ENCODE measurements around the gene USP48.

Gene USP48

GRCh38 chr1:21763694-21764419 lies 19.1 kb downstream of the USP48 start:
- TF ChIP-seq ZBTB7A (IDR thresholded peaks at IDR 0.05; ENCODE audit: low read depth): no peak
- TF ChIP-seq NFIC (IDR thresholded peaks at IDR 0.05): no peak
- no peak for TF ChIP-seq TAF1 (IDR thresholded peaks at IDR 0.05; ENCODE audit: low read depth)
- TF ChIP-seq RAD21 (IDR thresholded peaks at IDR 0.05; ENCODE audit: low read depth): no peak
- no peak for TF ChIP-seq YY1 (IDR thresholded peaks at IDR 0.05; ENCODE audit: low read depth)

GRCh38 chr1:21763236-21763635 lies 19.7 kb downstream of the USP48 start:
- TF ChIP-seq EP300 (IDR thresholded peaks at IDR 0.05; ENCODE audit: borderline replicate concordance) (no peak), TAF1 (IDR thresholded peaks at IDR 0.05; ENCODE audit: low read depth) (no peak), EGR1 (IDR thresholded peaks at IDR 0.05) (no peak), FOXM1 (IDR thresholded peaks at IDR 0.05; ENCODE audit: borderline replicate concordance, low read depth) (no peak), CEBPB (IDR thresholded peaks at IDR 0.05) (no peak), RAD21 (IDR thresholded peaks at IDR 0.05; ENCODE audit: low read depth) (no peak), TCF12 (IDR thresholded peaks at IDR 0.05; ENCODE audit: low read depth) (no peak), REST (IDR thresholded peaks at IDR 0.05; ENCODE audit: low read depth) (no peak), TEAD4 (IDR thresholded peaks at IDR 0.05) (no peak), USF1 (IDR thresholded peaks at IDR 0.05) (no peak), YY1 (IDR thresholded peaks at IDR 0.05; ENCODE audit: low read depth) (no peak), NFIC (IDR thresholded peaks at IDR 0.05) (no peak), CREB1 (IDR thresholded peaks at IDR 0.05; ENCODE audit: low read depth) (no peak), ZBTB7A (IDR thresholded peaks at IDR 0.05; ENCODE audit: low read depth) (no peak), MAX (IDR thresholded peaks at IDR 0.05) (no peak)

GRCh38 chr1:21762022-21762404 lies 20.9 kb downstream of the USP48 start:
- TF ChIP-seq TCF12 (IDR thresholded peaks at IDR 0.05; ENCODE audit: low read depth): no peak
- no peak for TF ChIP-seq EGR1 (IDR thresholded peaks at IDR 0.05)
- no peak for TF ChIP-seq FOXM1 (IDR thresholded peaks at IDR 0.05; ENCODE audit: borderline replicate concordance, low read depth)
- TF ChIP-seq MAX (IDR thresholded peaks at IDR 0.05): no peak
- no peak for TF ChIP-seq REST (IDR thresholded peaks at IDR 0.05; ENCODE audit: low read depth)
- no peak for TF ChIP-seq RAD21 (IDR thresholded peaks at IDR 0.05; ENCODE audit: low read depth)
- no peak for TF ChIP-seq EP300 (IDR thresholded peaks at IDR 0.05; ENCODE audit: borderline replicate concordance)
- no peak for TF ChIP-seq USF1 (IDR thresholded peaks at IDR 0.05)
- TF ChIP-seq CREB1 (IDR thresholded peaks at IDR 0.05; ENCODE audit: low read depth): no peak
- TF ChIP-seq YY1 (IDR thresholded peaks at IDR 0.05; ENCODE audit: low read depth): no peak
- no peak for TF ChIP-seq CEBPB (IDR thresholded peaks at IDR 0.05)
- TF ChIP-seq TEAD4 (IDR thresholded peaks at IDR 0.05): no peak
- TF ChIP-seq NFIC (IDR thresholded peaks at IDR 0.05): no peak
- no peak for TF ChIP-seq ZBTB7A (IDR thresholded peaks at IDR 0.05; ENCODE audit: low read depth)
- TF ChIP-seq TAF1 (IDR thresholded peaks at IDR 0.05; ENCODE audit: low read depth): no peak

- no peak for TF ChIP-seq CREB1 (IDR thresholded peaks at IDR 0.05; ENCODE audit: low read depth)
- no peak for TF ChIP-seq TCF12 (IDR thresholded peaks at IDR 0.05; ENCODE audit: low read depth)
- TF ChIP-seq RAD21 (IDR thresholded peaks at IDR 0.05; ENCODE audit: low read depth): no peak
- no peak for TF ChIP-seq REST (IDR thresholded peaks at IDR 0.05; ENCODE audit: low read depth)
- no peak for TF ChIP-seq NFIC (IDR thresholded peaks at IDR 0.05)
- no peak for TF ChIP-seq USF1 (IDR thresholded peaks at IDR 0.05)
- TF ChIP-seq CEBPB (IDR thresholded peaks at IDR 0.05): no peak
- no peak for TF ChIP-seq TAF1 (IDR thresholded peaks at IDR 0.05; ENCODE audit: low read depth)
- no peak for TF ChIP-seq EGR1 (IDR thresholded peaks at IDR 0.05)
- no peak for TF ChIP-seq EP300 (IDR thresholded peaks at IDR 0.05; ENCODE audit: borderline replicate concordance)
- no peak for TF ChIP-seq TEAD4 (IDR thresholded peaks at IDR 0.05)
- TF ChIP-seq MAX (IDR thresholded peaks at IDR 0.05): no peak
- no peak for TF ChIP-seq ZBTB7A (IDR thresholded peaks at IDR 0.05; ENCODE audit: low read depth)
Observed at GRCh38 chr1:21761052-21761451, 21.9 kb downstream of the USP48 start.

Measured in Ishikawa (cell line).